ENCODE data around the gene RPTOR. TPM values are rescaled to one million over a fixed set of nuclear protein-coding genes. Genes with fewer than 3 reads are reported as not detected.

RPTOR gene
- total and polyA plus RNA-seq, 2 donors (not counting 3 experiments of a cell fraction or from before 2014, with no cell fraction given): 10.7 to 41.8 TPM

- Histone ChIP-seq H4K20me1 (replicated peaks; ENCODE audit: control insufficient read depth, extremely low read depth, insufficient read depth, low read length) (no peaks in the 10 kb centered on the region), H3K79me2 (ENCODE audit: control insufficient read depth, insufficient read depth, low read length) (no peaks in the 10 kb centered on the region), H3K27ac (ENCODE audit: insufficient read depth, low read depth, low read length) (no peak overlapping the region), H3K4me2 (ENCODE audit: insufficient read depth, low read length) (no peak overlapping the region), H3K9me3 (replicated peaks; ENCODE audit: control insufficient read depth, insufficient read depth, low read length) (no peaks in the 10 kb centered on the region), H3K4me1 (ENCODE audit: control insufficient read depth, extremely low read depth, insufficient read depth, low read length) (peaks cover 3% of the 10 kb centered on the region), H2AFZ (ENCODE audit: low read depth, low read length) (no peak overlapping the region), H3K9me1 (replicated peaks; ENCODE audit: control insufficient read depth, extremely low read depth, insufficient read depth, low read length) (no peaks in the 10 kb centered on the region), H3K9ac (replicated peaks; ENCODE audit: extremely low read depth, insufficient read depth, low read length) (no peak overlapping the region), H3K4me3 (replicated peaks in 1 of 3; ENCODE audit: insufficient read depth in 1 of 3, low read depth in 1 of 3, low read length in 3 of 3) (no peak overlapping the region), H3K36me3 (ENCODE audit: control insufficient read depth in 2 of 2, extremely low read depth in 1 of 2, insufficient read depth in 2 of 2, low read length in 2 of 2) (no peaks in the 10 kb centered on the region), H3K27me3 (ENCODE audit: control insufficient read depth in 2 of 2, insufficient read depth in 2 of 2, low read length in 2 of 2) (no peaks in the 10 kb centered on the region)
- no TSS peak for BruUV-seq (replicated peaks)
- dilution Hi-C loops (cut with MboI; ENCODE audit: extremely low pct_ligation_motif_present, low sequenced_read_pairs) (no loop called here), intact Hi-C loops (cut with micrococcal nuclease) (no loop called here)
- no peak for DNase-seq (ENCODE audit: low read depth, low spot score)
- TF ChIP-seq EZH2 (IDR thresholded peaks at IDR 0.05; ENCODE audit: borderline replicate concordance, low read depth, low read length, severe bottlenecking) (no peak), POLR2AphosphoS5 (IDR thresholded peaks at IDR 0.05; ENCODE audit: insufficient read depth, low read depth, low read length) (no peak), FOS (IDR thresholded peaks at IDR 0.05; ENCODE audit: borderline replicate concordance, insufficient read depth, low read length) (no peak), CTCF (IDR thresholded peaks at IDR 0.05; ENCODE audit: extremely low read depth in 1 of 2, insufficient read depth in 1 of 2, low read depth in 1 of 2, low read length in 2 of 2) (no peak)
- no peak for FAIRE-seq
- POLR2A ChIA-PET: no interaction called here
- CTCF ChIA-PET: interaction anchor here (1.0 to 2.1 kb wide), 2 partner anchors 10 to 12 kb away, joined by 3 to 6 read pairs; no protein-coding TSS in a partner anchor
These were observed 302.3 kb downstream of the RPTOR start for GRCh38 chr17:80846932-80847331.

All from endothelial cell of umbilical vein (primary cell).